Osteoblast (primary cell): Measurements from ENCODE around the gene NHP2. TPM values are rescaled to one million over a fixed set of nuclear protein-coding genes. Genes with fewer than 3 reads are reported as not detected.

Experiments used
- DNase-seq: peaks from one replicate; pipeline ENCODE4 v3.0.0; 2011; ENCODE audit warnings: low spot score, mixed read lengths; ENCODE audit not compliant: insufficient read length; ENCODE audit errors: missing footprints
- H2AFZ ChIP-seq: 2 replicates; pipeline ENCODE4 v1.6.0; 2011; ENCODE audit warnings: mild to moderate bottlenecking, low read length
- H3K27ac ChIP-seq: 2 replicates; pipeline ENCODE4 v1.5.1; 2011; ENCODE audit warnings: mild to moderate bottlenecking, low read depth, low read length, moderate library complexity
- H3K27me3 ChIP-seq: 2 replicates; pipeline ENCODE4 v1.6.0; 2012; ENCODE audit warnings: mild to moderate bottlenecking, control low read depth, inconsistent platforms, low read length, moderate library complexity; ENCODE audit not compliant: insufficient read depth
- H3K36me3 ChIP-seq: 2 replicates; pipeline ENCODE4 v1.5.1; 2011; ENCODE audit warnings: mild to moderate bottlenecking, low read length, control low read depth, moderate library complexity; ENCODE audit not compliant: insufficient read depth
- H3K4me1 ChIP-seq: 2 replicates; pipeline ENCODE4 v1.5.1; 2011; ENCODE audit warnings: mild to moderate bottlenecking, low read length, control low read depth, moderate library complexity; ENCODE audit not compliant: insufficient read depth
- H3K4me2 ChIP-seq: 2 replicates; pipeline ENCODE4 v1.6.0; 2011; ENCODE audit warnings: mild to moderate bottlenecking, low read length; ENCODE audit not compliant: insufficient read depth
- H3K4me3 ChIP-seq: fragments of 200-600 bp; sonication (generic); 3 replicates; pipeline ENCODE4 v1.5.1; 2012; ENCODE audit warnings: mild to moderate bottlenecking, low read length, inconsistent platforms; ENCODE audit not compliant: insufficient read depth
- H3K79me2 ChIP-seq: 2 replicates; pipeline ENCODE4 v1.6.0; 2012; ENCODE audit warnings: mild to moderate bottlenecking, low read length, control low read depth, inconsistent platforms; ENCODE audit not compliant: insufficient read depth
- H3K9me3 ChIP-seq: 2 replicates; pipeline ENCODE4 v1.5.1; 2011; ENCODE audit warnings: low read depth, low read length, control low read depth
- H4K20me1 ChIP-seq: 2 replicates; pipeline ENCODE4 v1.6.0; 2012; ENCODE audit warnings: mild to moderate bottlenecking, low read length, control low read depth; ENCODE audit not compliant: insufficient read depth
- total RNA-seq: library from RNA; depleted of rRNA; stranded (reverse); fragments of >200 nt; gene quantifications from 2 replicates; pipeline ENCODE4 v1.2.3, GENCODE V29; 2012
- TF ChIP-seq, protein P1 (sequence below): IDR thresholded peaks from 2 replicates; pipeline ENCODE4 v1.5.1; 2011; ENCODE audit warnings: mild to moderate bottlenecking, low read depth, low read length, moderate library complexity; ENCODE audit errors: extremely low read depth

The NHP2 gene
- total RNA-seq, 1 donor, result 66.2 TPM

DNA sequence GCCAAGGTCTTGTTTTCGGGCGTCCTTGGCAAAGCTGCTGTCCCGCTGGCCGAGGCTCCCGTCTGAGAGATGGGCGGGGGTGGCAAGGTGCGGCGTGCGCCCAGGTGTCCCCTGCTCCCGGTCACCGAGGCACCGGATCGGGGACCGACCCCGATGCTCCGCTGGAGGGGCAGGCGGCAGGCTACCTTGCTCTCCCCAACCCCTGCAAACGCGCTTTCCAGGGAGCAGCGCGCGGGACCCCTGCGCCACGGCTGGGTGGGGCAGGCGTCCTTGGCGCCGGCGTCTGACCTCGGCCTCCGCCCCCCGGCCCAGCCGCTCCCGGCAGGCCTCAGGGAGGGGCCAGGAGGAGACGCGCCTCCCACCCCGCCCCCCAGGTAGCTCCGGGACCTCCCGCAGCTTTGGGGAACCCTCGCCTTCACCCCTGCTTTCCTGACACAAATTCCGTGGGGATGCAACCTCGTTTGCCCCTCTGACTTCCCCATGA is 39.8 kb downstream of the NHP2 start:
- DNase-seq, result peak; percentile 51
- H3K4me3 ChIP-seq, result no peak overlapping the region
- H3K79me2 ChIP-seq, result no peaks in the 10 kb centered on the region
- H4K20me1 ChIP-seq, result no peaks in the 10 kb centered on the region
- TF ChIP-seq, protein P1, sequence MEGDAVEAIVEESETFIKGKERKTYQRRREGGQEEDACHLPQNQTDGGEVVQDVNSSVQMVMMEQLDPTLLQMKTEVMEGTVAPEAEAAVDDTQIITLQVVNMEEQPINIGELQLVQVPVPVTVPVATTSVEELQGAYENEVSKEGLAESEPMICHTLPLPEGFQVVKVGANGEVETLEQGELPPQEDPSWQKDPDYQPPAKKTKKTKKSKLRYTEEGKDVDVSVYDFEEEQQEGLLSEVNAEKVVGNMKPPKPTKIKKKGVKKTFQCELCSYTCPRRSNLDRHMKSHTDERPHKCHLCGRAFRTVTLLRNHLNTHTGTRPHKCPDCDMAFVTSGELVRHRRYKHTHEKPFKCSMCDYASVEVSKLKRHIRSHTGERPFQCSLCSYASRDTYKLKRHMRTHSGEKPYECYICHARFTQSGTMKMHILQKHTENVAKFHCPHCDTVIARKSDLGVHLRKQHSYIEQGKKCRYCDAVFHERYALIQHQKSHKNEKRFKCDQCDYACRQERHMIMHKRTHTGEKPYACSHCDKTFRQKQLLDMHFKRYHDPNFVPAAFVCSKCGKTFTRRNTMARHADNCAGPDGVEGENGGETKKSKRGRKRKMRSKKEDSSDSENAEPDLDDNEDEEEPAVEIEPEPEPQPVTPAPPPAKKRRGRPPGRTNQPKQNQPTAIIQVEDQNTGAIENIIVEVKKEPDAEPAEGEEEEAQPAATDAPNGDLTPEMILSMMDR, result no peak
- H3K4me1 ChIP-seq, result no peaks in the 10 kb centered on the region
- no peaks in the 10 kb centered on the region for H3K36me3 ChIP-seq
- no peak overlapping the region for H2AFZ ChIP-seq
- no peak overlapping the region for H3K4me2 ChIP-seq
- H3K9me3 ChIP-seq, result peaks cover 2% of the 10 kb centered on the region
- no peak overlapping the region for H3K27ac ChIP-seq
- peaks cover 44% of the 10 kb centered on the region for H3K27me3 ChIP-seq

DNA sequence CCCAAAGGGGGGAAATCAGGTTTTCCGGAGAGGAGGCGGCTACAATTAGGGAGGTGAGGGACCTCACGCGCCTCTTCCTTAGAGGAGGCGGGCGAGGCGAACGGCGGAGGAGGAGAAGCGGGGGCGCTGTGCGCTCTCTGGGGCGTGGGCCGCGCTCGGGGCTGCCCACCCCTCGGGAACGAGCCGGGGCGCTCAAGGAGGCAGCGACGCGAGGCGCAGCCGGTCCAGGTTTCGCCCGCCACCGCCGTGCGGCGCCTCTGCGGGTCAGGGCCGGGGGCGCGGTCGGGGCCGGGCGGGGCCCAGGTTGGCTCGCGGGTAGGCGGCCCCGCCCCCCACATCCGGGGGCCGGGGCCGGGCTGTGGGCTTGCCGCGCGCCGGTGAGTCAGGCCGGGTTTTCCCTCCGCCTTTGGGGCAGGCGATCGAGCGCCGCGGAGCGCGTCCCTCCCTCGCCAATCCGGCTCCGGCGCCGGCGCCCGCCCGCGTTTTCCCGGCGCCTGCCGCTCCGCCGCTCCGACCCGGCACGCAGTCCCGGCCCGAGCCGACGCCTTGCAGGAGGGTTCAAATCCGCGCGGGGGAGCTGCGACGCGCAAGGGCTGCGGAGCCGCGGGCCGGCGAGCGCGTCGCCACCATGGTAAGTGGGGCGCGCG is 40.4 kb downstream of the NHP2 start, which contains the start of gene N4BP3:
TSS of gene N4BP3 (plus strand) at position 392 of the 647 bp plus-strand sequence. CDS start 6,052 bp downstream, outside the sequence.
- Histone ChIP-seq H3K9me3 (peaks cover 2% of the 10 kb centered on the region), H3K27ac (no peak within 1 kb of the TSS), H4K20me1 (no peaks in the 10 kb centered on the region), H3K27me3 (peaks cover 44% of the 10 kb centered on the region), H2AFZ (no peak within 1 kb of the TSS), H3K36me3 (no peaks in the 10 kb centered on the region), H3K4me3 (no peak within 1 kb of the TSS), H3K79me2 (no peaks in the 10 kb centered on the region), H3K4me2 (no peak within 1 kb of the TSS), H3K4me1 (no peaks in the 10 kb centered on the region)
- TF ChIP-seq, protein P1, result no peak
- peak; percentile 92 for DNase-seq

DNA sequence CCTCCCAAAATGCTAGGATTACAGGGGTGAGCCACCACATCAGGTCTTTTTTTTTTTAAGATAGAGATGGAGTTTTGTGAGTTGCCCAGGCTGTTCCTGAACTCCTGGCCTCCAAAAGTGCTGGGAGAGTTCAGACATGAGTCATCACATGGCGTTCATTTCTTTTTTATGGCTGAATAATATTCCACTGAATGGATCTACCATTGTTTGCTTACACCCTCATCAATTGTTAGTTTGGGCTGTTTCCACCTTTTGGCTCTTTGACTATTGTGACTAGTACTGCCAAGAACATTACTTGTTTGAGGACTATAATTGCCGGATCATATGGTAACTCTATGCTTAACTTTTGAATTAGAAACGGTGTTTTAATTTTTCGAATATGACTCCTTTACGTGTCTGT is 41.1 kb downstream of the NHP2 start:
- Histone ChIP-seq H3K4me3 (no peak overlapping the region), H3K27me3 (peaks cover 44% of the 10 kb centered on the region), H4K20me1 (no peaks in the 10 kb centered on the region), H3K27ac (no peak overlapping the region), H3K4me2 (no peak overlapping the region), H3K9me3 (peaks cover 2% of the 10 kb centered on the region), H3K4me1 (no peaks in the 10 kb centered on the region), H2AFZ (no peak overlapping the region), H3K79me2 (no peaks in the 10 kb centered on the region), H3K36me3 (no peaks in the 10 kb centered on the region)
- TF ChIP-seq, protein P1, result no peak
- no peak for DNase-seq

DNA sequence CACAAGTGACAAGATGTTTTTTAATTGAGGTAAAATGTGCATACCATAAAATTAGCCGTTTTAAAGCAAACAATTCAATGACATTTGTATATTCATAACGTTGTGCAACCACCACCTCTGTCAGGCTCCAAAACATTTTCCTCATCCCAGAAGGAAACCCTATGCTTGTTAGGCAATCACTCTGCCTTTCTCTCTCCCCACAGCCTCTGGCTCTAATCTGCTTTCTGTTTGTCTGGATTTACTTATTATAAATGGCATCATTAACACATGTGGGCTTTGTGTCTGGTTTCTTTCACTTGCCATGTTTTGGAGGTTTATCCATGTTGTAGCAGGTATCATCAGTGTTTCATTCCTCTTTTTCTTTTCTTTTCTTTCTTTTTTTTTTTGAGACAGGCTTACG is 41.8 kb downstream of the NHP2 start:
- H4K20me1 ChIP-seq, result no peaks in the 10 kb centered on the region
- peak; percentile 39 for DNase-seq
- H3K27ac ChIP-seq, result no peak overlapping the region
- H3K27me3 ChIP-seq, result peaks cover 40% of the 10 kb centered on the region
- H3K4me1 ChIP-seq, result no peaks in the 10 kb centered on the region
- H3K4me3 ChIP-seq, result no peak overlapping the region
- H3K36me3 ChIP-seq, result no peaks in the 10 kb centered on the region
- TF ChIP-seq, protein P1, result no peak
- no peaks in the 10 kb centered on the region for H3K79me2 ChIP-seq
- H3K9me3 ChIP-seq, result peaks cover 2% of the 10 kb centered on the region
- no peak overlapping the region for H3K4me2 ChIP-seq
- H2AFZ ChIP-seq, result no peak overlapping the region
